Cerebellar cortex (tissue), 1 donor: ENCODE measurements around the gene LRIG2.
"Not testable (repeated sequence)": the region's sequence is repeated elsewhere in the genome, so short reads cannot be mapped to it uniquely, and the experiment has no call there.

Experiments
- DNase-seq: peaks from one replicate; pipeline ENCODE4 v3.0.0-alpha.2; 2015; ENCODE audit warnings: low spot score

LRIG2 gene

GRCh38 chr1:113063456-113063855 lies 9.5 kb upstream of the LRIG2 start:
- not testable (repeated sequence) for DNase-seq

GRCh38 chr1:113072141-113072756 lies 749 bp upstream of the LRIG2 start:
- no peak for DNase-seq

- DNase-seq, result no peak
These were observed 517 bp downstream of the LRIG2 start for GRCh38 chr1:113073479-113073950.

GRCh38 chr1:113074237-113074636 lies 1.2 kb downstream of the LRIG2 start:
- no peak for DNase-seq

GRCh38 chr1:113077978-113078377 lies 5.0 kb downstream of the LRIG2 start:
- not testable (repeated sequence) for DNase-seq

GRCh38 chr1:113086541-113086940 lies 13.5 kb downstream of the LRIG2 start:
- no peak for DNase-seq

GRCh38 chr1:113088972-113089371 lies 16.0 kb downstream of the LRIG2 start:
- peak; percentile 50 for DNase-seq

GRCh38 chr1:113090051-113090450 lies 17.1 kb downstream of the LRIG2 start:
- no peak for DNase-seq

GRCh38 chr1:113091988-113092594 lies 19.1 kb downstream of the LRIG2 start:
- no peak for DNase-seq

GRCh38 chr1:113094506-113094905 lies 21.5 kb downstream of the LRIG2 start:
- no peak for DNase-seq

GRCh38 chr1:113095790-113096455 lies 22.9 kb downstream of the LRIG2 start:
- no peak for DNase-seq

GRCh38 chr1:113096493-113096892 lies 23.5 kb downstream of the LRIG2 start:
- DNase-seq, result no peak

- DNase-seq, result no peak
These were observed 28.6 kb downstream of the LRIG2 start for GRCh38 chr1:113101588-113101987.

- no peak for DNase-seq
These were observed 30.1 kb downstream of the LRIG2 start for GRCh38 chr1:113103048-113103447.

- DNase-seq, result no peak
These were observed 31.0 kb downstream of the LRIG2 start for GRCh38 chr1:113103977-113104376.

GRCh38 chr1:113106910-113107309 lies 33.9 kb downstream of the LRIG2 start:
- DNase-seq, result no peak

GRCh38 chr1:113109908-113110554 lies 37.0 kb downstream of the LRIG2 start:
- peak; percentile 11 for DNase-seq

- no peak for DNase-seq
These were observed 45.3 kb downstream of the LRIG2 start for GRCh38 chr1:113118266-113118665.

- no peak for DNase-seq
These were observed 50.7 kb downstream of the LRIG2 start for GRCh38 chr1:113123737-113124136.

- no peak for DNase-seq
These were observed 51.4 kb downstream of the LRIG2 start for GRCh38 chr1:113124366-113124765.

GRCh38 chr1:113125517-113125916 lies 52.5 kb downstream of the LRIG2 start:
- no peak for DNase-seq

GRCh38 chr1:113126207-113126606 lies 53.2 kb downstream of the LRIG2 start:
- DNase-seq, result no peak

- no peak for DNase-seq
These were observed 55.1 kb downstream of the LRIG2 start for GRCh38 chr1:113128116-113128515.
